Iris pigment epithelial cell (primary cell): ENCODE data around the gene MTCH1.
"Not testable (repeated sequence)": the region's sequence is repeated elsewhere in the genome, so short reads cannot be mapped to it uniquely, and the experiment has no call there.

Source experiments
- DNase-seq: peaks from one replicate; pipeline ENCODE4 v3.0.0-alpha.2; 2011; ENCODE audit warnings: low read depth

MTCH1 gene

DNA sequence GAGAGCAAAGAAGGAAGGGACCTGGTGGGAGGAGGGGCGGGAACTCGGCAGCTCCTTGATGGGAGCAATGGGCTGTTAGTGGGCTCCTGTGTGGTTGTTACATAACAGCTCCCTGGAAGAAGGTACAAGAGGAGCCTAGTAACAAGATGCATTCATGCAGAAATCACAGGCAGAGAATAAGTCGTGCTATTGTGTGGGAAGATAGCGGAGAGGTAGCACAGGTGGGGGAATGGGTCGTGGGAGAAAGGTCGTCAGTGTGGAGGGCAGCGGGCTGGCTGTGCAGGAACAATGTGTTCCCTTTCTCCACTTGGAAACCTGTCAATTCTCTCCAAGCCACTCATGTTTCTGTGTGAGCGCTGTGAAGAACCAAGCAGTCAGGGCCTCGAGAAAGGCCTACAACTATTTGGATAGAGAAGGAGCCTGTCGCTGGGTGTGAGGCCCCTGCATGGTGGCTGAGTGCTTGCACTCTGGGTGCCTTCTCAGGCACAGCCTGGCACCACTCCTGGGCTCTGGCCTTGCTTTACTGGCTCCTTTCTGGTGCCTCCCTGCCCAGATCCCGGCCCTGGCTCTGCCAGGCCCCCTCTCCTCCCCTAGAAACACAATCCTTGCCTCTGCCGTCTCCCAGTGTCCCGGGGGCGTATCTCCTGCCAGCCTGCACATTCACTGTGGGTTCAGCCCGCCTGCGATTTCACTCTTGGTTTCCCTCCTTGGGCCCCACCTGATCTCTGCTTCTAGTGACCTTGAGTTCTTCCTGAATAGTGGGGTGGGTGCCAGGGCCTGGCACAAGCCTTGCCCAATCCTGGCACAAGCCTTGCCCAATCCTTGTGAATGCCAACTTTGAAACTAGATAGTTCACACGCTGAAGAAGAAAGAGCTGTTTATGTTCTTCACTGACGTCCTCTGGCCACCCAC lies 12.1 kb upstream of the MTCH1 start:
- no peak for DNase-seq

DNA sequence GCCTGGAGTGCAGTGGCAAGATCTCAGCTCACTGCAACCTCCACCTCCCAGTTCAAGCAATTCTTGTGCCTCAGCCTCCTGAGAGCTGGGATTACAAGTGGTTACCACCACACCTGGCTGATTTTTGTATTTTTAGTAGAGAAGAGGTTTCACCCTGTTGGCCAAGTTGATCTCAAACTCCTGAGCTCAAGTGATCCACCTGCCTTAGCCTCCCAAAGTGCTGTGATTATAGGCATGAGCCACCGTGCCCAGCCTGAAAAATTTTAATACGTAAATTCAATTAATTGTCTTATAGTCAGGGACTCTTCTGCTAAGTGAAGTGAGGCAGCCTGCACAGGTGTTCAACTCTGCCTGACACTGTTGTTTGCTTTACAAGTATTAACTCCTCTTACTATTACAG lies 4.4 kb upstream of the MTCH1 start:
- not testable (repeated sequence) for DNase-seq

DNA sequence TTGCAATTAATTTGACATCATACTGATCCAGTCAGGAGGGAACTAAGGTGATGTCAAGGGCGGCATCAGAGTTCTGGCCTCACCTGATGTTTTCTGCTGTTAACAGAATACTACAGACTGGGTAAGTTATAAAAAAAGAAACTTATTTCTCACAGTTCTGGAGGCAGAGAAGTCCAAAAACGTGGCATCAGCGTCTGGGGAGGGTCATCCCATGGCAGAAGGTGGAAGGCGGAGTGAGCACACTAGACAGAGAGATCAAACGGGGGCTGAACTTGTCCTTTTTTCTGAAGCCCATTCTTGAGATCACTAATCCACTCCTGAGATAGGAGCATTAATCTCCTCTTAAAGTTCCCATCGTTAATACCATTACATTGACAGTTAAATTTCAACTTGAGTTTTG lies 3.3 kb upstream of the MTCH1 start:
- DNase-seq = no peak

DNA sequence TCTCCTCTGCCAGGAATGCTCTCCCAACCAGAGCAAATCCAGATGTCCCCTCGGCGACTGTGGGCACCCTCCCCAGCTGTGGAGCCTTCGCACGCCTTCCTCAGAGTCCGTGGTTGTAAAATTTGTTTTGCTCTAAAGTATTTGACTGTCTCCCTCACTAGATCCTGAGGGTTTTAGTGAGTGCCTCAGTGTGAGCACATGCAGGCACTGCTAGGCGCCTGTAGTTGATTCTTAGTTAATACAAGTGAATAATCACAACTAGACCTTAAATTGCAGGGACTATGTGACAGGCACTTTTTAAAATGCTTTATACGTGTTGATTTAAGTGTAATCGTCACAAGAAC lies 680 bp upstream of the MTCH1 start:
- peak; percentile 21 for DNase-seq

DNA sequence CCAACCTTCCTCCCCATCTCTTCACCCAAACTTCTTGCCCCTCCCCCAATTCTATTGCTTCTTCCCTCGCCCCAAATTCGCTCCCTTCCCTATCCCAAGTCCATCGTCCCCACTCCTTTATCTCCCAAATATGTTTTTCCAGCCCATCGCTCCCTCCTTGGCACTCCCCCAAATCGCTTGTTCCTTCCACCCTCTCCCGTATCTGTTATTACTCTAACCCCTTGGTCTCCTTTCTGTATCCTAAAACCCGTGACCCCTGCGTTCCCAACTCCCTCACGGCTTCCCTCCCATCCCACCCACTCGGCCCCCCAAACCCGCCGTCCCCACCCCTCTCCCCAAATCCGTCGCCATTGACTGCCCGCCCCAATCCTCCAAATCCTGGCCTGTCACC lies 584 bp downstream of the MTCH1 start:
- DNase-seq = no peak

DNA sequence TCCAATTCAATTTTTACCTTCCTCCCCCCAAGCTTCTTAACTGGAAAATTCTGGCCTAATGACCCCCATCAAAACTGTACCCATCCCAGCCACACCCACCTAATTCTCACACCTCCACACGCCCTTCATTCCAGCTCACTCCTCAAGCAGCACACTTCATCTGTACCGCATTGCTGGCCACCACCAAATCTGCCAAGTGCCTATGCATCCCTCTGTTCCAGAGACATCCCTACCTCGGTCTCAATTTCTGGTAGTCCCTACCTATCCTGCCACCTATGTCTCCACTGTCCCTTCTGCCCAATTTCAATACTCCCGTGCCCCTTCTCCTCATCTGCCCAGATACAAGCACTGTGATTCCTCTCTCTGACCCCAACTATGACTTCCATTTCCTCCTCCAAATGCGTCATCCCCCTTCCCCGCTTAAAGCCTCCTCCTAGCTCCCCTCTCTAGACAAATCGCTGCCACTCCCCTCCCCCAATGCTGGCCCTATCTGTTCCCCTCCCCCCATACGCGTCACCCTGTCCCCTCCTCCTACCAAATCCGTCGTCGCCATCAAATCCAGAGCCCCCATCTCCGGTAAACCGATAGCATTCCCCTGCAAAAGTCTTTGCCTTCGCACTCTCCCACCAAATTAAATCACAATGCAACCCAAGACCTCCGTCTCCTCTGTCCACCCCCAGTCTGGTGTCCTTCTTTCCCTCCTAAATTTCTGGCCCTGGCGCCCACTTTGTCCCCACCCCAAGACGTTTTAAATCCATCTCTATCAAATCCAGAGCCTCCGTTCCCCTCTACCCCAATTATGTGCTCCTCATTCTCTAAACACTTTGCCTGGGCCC lies 1.2 kb downstream of the MTCH1 start:
- peak; percentile 70 for DNase-seq

DNA sequence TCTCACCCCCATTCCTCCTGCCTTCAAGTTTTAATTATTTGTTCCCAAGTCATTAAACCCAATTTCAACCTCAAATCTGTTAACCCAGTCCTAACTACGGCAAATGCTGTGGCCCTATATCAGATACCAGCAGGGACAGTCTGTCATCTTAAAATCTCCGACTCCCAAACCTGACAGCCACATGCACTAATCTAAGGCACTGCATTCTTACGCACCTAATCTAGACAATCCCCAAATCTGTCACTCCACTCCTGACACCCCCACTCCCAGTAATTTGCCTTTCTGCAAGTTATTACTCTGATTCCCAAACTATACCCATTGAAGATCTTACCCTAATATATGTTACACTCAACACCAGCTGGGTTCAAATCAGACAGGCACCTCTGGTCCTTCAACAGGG lies 2.5 kb downstream of the MTCH1 start:
- DNase-seq = no peak

DNA sequence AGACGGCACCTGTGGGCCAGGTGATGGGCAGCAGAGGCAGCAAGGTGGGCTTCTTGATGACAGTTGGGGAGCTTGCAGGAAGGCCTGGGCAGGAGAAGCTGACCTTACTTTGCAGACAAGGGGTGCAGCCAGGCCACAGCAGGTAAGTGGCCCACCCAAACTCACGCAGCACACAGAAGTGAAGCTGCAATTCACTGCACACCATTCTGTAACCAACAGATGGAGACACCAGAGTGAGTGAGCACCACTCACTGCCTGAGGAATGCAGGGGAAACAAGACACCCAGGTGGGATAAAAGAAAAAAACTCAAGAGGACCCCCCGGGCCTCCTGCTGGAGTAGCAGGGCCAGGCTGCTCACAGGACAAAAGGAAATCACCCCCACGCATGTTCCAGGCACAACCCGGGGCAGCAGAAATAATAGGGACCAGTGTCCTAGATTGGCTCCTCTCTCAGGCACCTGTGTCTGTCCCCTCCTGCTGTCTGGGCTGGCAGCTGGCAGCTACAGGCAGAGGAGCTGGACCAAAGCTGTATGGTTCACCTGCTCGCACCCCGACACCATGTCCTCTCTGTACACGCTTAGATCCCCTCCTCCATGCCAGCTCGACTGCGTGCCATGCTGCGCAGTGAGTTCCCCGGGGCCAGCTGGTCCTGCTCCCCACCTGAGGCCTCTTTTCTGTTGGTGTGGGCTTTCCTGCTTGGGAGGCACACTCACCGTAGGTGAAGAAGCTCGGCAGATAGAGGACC lies 4.9 kb downstream of the MTCH1 start:
- DNase-seq = no peak

DNA sequence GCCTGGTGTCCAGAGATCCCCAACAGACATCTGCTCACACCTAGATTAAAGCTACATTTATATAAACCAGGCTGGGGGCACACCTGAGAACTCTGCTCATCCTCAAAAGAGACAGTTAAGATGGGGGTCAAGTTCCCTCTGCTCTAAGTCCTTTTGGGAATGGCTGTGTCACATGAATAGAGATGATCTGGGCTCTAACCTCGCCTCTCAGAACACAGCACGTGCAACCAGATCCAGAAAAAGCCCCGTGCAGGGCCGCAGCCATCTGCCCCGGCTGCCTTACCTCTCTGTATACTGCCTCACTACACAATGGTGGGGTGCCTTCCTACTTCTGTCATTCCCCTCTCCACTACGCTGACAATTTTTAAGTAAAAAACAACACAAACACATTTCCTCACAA lies 5.9 kb downstream of the MTCH1 start:
- DNase-seq = no peak

DNA sequence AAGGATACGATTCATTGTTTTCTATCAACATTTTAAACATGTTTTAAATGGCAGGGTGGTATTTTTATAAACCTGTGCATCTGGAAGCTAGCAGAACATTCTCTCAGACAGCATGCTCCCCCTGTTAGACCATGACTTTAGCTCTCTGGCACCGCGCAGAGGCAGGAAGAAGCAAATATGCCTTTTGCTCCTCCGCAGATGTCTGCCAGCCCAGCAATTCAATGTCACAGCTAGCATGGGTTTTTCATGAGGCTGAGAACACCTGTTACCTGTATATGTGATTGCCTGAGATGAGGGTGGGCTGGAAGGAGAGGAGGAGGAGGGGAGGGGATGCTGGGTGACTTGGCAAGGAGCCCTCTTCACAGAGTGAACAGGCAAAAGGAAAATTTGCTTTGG lies 6.7 kb downstream of the MTCH1 start:
- peak; percentile 76 for DNase-seq

DNA sequence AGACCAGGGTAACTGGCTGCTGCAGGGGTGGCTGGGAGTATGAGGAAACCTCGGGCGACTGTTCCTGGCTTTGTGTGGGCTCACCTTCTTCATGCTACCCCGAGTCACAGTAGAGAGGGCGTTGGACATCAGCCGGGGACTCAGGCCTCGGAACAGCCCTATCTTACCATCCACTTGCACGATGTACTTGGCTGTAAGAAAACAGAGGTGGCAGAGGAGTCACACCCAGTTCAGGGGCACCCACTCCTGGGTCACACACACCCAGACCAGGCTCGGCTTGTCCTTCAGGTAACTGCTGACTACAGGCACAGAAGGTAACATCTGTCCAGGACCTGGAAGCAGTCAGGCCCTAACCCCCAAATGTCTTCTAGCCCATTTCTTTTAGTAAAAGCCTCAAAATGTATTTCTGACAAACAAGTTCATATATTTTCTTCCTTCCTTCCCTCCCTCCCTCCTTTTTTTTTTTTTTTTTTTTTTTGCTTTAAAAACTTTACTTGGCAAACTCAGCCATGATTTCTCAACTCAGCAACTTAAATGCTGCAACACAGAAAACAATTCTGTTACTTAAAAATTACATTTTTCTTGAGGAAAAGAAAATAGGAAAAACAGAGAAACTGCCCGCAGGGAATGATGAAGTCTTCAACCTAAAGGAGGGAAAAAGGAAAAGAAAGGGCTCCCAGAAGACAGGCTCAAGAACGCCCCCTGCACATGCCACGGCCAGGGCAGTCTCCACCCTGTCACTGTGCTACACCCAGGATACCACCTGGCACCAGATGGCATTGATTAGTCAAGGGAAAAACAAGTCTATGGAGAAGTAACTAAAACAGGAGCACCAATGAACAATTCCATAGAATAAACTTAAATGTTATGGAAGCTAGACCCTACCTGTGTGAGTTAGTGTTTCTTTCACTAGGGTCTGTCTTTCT lies 7.3 kb downstream of the MTCH1 start:
- no peak for DNase-seq

DNA sequence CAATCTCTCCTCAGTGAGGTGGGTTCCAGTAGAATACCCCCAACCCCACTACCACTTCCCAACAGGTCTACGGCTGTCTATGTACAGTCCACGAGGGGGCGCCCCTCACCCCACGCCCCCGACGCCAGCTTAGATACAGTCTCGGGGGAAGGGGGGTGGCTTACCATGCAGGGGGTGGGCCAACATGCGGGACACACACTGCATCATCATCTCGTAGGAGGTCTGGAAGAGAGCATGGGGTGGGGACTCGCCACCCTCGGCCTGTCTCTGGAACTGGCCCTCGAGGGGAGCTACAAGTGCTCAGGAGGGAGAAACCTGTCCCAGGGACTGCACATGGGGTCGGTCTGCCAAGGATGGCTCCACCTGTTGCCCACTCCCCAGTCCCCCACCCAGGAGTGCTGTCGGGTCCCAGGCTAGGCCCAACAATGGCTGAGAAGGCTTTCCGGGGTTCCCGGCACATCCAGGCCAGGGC lies 8.5 kb downstream of the MTCH1 start:
- DNase-seq = no peak

DNA sequence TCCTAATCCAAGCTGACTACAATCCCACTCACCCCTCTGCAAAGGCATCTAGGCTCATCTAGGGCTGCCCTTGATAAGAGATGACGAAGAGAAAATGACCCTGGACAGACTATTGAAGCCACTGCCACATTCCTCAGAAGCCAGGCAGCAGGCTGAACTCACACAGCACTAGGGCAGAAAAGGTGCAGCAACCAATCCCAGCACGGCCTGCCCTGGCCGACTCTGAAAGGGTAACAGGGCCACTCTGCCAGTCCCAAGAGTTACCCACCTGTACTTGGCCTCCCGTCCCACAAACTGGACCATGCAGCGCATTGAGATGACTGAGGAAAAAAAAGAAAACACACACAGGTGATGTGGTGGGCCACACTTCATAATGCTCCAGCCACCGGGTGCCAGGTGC lies 9.1 kb downstream of the MTCH1 start:
- no peak for DNase-seq

DNA sequence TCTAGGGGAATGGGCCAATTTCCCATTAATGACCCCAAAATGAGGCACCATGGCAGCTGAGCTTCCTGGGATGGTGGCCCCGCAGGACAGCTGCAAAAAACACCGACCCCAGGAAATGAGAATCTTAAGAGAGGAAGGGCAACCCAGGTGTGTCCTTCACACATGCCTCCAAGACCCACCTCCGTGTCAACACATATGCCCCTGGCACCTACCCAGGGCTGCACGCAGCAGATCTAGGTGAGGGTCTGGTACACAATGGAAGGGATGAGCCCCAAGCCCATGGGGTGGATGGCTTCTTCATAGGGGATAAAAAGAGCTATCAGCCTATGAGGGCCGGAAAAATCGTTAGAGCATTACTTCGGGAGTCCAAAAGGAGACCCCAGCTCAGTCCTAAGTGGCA lies 9.5 kb downstream of the MTCH1 start:
- DNase-seq = no peak

DNA sequence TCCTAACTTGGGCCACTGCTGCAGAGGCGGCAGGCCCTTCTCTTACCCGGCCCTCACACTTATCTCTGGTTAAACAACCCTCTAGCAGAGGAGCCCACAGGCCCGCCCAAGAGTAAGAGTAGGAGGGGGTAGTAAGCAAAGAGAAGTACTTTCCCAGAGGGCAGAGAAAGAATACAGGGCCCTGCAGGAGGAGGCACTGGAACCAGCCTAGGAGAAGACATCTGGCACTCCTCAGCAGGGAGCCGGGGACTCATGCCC lies 10.1 kb downstream of the MTCH1 start:
- DNase-seq = no peak

DNA sequence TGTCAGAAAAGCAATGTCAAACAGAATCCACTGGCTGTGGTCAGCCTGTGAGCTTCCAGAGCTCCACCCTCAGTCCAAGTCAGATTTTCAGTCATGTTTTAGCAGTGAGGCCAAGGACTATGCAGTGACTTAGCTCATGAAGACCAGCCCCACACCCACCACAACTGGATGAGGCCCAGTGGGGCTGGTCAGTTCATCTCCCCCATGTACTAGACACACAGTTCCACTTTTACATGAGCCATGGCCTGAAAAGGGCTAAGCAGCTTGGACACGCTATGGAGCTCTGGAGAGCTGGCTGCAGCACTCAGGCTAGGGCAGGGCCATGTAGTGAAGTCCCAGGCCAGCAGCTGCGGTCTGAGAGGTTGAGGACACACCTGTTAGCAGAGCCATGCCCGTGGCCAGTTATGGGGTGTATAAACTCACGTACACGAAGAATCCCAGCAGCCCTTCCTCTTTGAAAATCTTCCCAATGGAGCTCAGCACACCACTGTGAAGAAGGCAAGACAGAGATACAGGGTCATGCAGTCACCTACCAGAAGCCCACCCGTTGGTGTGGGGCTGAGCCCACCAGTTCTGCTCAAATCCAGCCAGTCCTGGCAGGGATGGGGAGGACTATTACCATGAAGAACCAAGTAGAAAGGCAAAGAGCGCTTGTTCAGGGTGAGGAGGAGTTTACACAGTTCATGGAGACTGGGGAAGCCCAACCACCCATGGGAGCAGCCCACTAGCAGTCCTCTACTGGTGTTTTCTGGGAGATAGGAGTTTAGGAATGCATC lies 10.6 kb downstream of the MTCH1 start:
- no peak for DNase-seq

DNA sequence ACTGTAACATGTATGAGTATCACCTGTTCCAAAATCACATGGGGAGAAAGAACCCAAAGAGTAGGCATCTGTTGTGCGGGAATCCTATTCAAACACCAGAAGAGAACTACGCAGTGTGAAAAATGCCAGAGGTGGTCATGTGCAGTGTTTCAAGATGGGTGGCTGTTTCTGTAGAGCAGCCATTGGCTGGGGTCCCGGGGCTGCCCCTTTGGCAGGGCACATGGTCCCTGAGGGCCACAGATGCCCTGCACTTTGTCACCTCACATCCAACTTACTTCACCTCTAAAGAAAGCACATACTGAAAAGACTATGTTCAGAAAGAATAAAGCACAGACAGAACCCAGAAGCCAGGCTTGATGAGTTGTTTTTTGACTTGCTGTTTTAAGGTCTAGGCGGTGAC lies 12.3 kb downstream of the MTCH1 start:
- DNase-seq = no peak

DNA sequence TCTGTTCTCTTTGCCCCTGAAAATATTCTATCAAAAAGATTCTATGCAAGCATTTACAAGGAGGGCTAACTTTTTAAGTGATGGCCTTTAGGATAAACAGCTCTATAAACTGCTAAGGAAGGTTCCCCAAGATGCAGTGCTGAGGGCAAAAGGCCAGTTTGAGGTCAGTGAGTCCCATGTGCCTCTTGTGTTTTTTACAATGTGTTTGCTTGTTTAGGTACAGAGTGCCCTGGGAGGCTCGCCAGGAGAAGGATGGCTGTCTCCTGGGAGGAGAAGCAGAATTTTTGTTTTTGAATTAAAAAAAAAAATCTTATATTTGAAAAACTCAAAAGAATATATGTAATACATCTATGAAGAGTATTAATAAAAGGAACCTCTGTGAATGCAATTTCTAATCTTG lies 12.8 kb downstream of the MTCH1 start:
- no peak for DNase-seq

DNA sequence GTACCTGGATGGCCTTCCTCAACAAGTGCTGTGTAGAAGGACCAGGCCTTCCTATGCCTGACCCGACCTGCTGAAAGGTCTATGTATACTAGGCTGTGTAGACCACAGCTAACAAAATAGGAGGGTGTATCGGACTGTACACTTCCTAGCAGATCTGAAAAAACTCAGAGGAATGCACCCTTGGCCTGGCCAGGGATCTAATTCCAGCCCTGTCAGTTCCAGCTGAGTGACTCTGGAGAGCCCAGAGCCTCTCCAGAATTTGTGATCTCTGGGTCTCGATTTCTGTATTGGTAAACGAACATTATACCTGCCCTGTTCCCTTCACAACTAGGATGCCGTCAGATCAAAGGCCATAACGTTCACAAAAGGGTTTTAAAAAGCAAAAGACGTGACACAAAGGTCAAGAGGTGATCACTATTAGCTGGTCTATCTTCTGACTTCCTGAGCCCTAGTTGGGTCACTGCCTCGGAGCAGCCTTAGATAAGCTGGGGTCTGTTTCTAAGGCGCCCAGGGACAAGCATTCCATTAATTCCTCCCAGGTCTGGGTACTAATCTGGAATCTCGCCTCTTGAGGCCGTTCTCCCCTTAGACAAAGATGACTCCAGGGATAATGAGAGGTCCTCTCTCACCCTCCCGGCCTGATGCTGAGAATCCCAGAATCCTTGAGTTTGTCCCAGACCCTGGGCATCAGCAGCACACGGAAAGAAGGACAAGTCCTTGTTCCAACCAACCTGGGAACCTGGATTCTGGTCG lies 13.9 kb downstream of the MTCH1 start:
- DNase-seq = no peak
